ENCODE measurements around the gene RAB11FIP3.
"Not testable (repeated sequence)": the region's sequence is repeated elsewhere in the genome, so short reads cannot be mapped to it uniquely, and the experiment has no call there.

RAB11FIP3 gene, protein sequence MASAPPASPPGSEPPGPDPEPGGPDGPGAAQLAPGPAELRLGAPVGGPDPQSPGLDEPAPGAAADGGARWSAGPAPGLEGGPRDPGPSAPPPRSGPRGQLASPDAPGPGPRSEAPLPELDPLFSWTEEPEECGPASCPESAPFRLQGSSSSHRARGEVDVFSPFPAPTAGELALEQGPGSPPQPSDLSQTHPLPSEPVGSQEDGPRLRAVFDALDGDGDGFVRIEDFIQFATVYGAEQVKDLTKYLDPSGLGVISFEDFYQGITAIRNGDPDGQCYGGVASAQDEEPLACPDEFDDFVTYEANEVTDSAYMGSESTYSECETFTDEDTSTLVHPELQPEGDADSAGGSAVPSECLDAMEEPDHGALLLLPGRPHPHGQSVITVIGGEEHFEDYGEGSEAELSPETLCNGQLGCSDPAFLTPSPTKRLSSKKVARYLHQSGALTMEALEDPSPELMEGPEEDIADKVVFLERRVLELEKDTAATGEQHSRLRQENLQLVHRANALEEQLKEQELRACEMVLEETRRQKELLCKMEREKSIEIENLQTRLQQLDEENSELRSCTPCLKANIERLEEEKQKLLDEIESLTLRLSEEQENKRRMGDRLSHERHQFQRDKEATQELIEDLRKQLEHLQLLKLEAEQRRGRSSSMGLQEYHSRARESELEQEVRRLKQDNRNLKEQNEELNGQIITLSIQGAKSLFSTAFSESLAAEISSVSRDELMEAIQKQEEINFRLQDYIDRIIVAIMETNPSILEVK

GRCh38 chr16:425082-425718 is at the start of gene RAB11FIP3:
TSS of gene RAB11FIP3 (plus strand) at chr16:425649. CDS start at chr16:426007, 358 bp downstream.
- DNase-seq (ENCODE audit: extremely low read depth in 1 of 2, low read depth in 1 of 2), result peak; percentile 57 to 78

- DNase-seq (ENCODE audit: extremely low read depth in 1 of 2, low read depth in 1 of 2), result no peak
These were observed 49.3 kb upstream of the RAB11FIP3 start for GRCh38 chr16:375927-376816.

DNA sequence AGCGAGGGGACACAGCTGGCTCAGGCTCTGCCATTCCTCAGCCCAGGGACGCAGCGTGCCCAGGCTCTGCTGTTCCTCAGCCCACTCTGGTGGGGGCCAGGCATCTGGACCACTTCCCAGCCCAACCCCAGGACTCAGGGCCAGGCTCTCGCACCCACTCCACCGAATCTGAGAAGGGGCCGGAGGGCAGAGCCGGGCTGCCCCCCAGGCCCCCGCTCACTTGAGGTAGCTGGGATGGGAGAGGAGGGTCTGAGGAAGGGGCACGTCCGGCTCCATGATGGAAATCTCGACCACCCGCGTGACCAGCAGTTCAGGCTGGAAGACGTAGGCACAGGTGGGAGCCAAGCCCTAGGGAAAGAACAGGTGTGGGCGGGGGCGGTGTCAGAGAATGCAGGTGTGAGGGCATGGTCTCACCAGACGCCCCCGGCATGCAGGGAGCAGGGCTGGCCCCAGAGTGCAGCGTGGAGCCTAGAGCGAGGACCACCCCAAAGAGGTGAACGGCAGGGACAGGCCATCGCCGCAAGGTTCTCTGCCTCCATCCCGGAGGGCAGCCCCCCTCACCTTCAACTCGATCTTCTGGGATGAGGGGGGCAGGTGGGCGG is 48.5 kb upstream of the RAB11FIP3 start:
- no peak for DNase-seq (ENCODE audit: extremely low read depth in 1 of 2, low read depth in 1 of 2)

- DNase-seq (ENCODE audit: extremely low read depth in 1 of 2, low read depth in 1 of 2), result no peak
These were observed 48.0 kb upstream of the RAB11FIP3 start for GRCh38 chr16:377419-377951.

DNA sequence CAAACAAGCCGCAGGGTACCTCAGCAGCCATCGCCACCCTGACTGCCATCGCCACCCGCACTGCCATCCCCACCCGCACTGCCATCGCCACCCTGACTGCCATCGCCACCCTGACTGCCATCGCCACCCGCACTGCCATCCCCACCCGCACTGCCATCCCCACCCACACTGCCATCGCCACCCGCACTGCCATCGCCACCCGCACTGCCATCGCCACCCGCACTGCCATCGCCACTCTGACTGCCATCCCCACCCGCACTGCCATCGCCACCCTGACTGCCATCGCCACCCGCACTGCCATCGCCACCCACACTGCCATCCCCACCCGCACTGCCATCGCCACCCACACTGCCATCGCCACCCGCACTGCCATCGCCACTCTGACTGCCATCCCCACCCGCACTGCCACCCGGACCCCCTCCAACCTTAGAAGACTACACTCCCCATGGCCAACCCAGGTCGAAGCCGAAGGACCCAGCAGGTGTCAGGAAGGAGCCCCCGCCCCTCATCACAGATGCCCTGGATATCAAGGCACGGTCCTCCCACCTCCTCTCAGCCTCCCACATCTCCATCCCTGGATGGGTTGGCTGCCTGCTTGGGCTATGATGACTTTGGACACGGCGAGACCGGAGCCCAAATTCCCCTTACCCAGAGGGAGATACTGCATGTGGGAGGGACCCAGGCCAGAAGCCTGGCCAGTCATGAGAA is 47.2 kb upstream of the RAB11FIP3 start:
- DNase-seq (ENCODE audit: extremely low read depth in 1 of 2, low read depth in 1 of 2), result not testable (repeated sequence)

DNA sequence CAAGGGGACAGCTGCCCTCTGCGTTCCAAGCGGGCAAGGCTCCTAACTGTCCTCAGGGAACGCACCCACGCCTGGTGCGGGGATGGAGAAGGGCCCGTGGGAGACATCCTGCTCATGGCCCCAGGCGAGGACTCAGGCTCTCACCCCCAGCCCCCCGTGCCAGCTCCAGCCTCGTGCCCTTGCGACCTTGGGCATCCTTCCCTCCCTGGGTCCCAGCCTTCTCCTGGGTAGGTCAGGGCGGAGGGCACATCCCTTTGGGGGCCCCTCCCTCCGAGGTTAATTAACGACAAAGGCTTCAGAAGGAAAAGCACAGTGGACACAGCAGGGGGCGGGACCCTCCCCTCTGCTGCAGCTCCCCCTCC is 46.6 kb upstream of the RAB11FIP3 start:
- no peak for DNase-seq (ENCODE audit: extremely low read depth in 1 of 2, low read depth in 1 of 2)

- DNase-seq (ENCODE audit: extremely low read depth in 1 of 2, low read depth in 1 of 2), result no peak
These were observed 46.1 kb upstream of the RAB11FIP3 start for GRCh38 chr16:379183-379960.

- DNase-seq (ENCODE audit: extremely low read depth in 1 of 2, low read depth in 1 of 2), result no peak
These were observed 45.3 kb upstream of the RAB11FIP3 start for GRCh38 chr16:379961-380761.

- DNase-seq (ENCODE audit: extremely low read depth in 1 of 2, low read depth in 1 of 2), result no peak
These were observed 44.8 kb upstream of the RAB11FIP3 start for GRCh38 chr16:380762-381011.

- no peak for DNase-seq (ENCODE audit: extremely low read depth in 1 of 2, low read depth in 1 of 2)
These were observed 44.2 kb upstream of the RAB11FIP3 start for GRCh38 chr16:381012-381788.

DNA sequence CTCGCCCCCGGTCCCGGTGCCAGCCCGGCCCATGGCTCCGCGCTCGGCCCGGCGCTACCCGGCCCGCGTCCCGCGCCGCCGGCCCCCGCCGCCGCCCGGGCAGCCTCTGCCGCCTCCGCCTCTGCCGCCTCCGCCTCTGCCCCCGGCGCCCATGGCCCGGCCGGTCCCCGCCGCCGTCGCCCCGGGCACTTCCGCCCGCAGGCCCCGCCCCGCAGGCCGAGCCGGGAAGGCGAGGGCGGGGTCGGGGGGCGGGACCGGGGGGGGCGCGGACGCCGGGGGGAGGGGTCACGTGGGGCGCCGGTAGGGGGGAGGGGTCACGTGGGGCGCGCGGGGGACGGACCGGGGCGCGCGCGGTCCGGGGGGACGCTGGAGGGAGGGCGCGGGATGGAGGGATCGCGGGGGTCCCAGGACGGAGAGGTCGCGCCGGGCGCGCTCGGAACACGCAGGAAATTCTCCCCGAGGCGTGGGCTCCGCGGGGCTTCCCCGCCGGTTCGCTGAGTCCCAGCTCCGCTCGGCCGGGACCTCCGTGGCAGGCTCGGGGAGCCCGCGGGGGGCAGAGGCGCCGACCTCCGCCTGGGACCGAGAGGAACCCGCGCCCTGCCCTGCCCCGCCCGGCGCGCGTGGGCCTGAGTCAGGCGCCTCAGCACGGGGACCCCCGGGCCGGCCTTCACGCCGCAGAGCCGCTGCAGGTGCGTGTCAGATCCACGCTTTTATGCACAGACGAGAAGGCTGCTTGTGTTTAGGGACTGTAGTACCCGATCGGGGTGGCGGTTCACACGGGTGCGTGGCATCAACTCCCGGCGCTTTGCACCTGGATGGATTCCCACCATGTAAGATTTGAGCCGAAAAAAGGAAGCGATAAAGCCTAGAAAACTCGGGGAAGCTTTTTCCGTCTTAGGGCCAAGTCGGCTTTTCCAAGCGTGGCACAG is 43.4 kb upstream of the RAB11FIP3 start, which contains the start of gene PGAP6:
Gene PGAP6, minus strand, starts transcription at position 190 of the 929 bp plus-strand sequence. Its CDS starts 157 bp downstream, at position 33.
- peak in 1 of 2 donors; percentile 73 for DNase-seq (ENCODE audit: extremely low read depth in 1 of 2, low read depth in 1 of 2)

DNA sequence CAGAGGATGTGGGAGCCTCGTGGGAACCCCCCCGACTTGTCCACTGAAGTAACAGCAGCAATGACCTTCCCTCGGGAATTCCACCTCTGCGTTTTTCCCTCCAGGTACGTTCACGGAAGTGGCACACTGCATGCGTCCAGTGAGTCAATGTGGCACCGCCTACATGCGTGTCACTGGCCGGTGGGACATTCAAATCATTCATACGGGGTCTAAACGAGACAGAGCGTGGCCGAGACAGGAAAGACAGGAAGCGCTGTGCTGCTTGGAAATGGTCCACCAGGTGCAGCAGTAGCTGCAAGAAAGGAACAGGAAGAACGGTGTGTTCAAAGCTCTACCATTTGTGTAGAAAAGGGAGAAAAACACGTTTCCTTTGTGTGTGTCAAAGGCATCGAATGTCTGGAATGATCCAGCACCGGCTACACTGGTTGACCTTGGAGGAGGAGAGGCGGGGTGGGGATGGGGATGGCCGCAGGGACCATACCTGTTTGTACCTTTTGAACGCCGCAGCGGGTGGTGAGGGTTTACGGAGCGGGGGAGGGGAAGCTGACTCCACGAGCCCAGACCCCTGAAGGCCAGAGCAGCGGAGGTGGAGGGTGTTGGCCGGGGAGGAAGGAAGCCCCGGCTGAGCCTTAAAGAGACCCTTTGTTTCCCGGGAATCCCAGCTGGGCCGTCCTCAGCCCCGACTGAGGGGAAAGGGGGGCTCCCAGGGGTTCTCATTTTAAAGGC is 42.0 kb upstream of the RAB11FIP3 start:
- DNase-seq (ENCODE audit: extremely low read depth in 1 of 2, low read depth in 1 of 2), result no peak

DNA sequence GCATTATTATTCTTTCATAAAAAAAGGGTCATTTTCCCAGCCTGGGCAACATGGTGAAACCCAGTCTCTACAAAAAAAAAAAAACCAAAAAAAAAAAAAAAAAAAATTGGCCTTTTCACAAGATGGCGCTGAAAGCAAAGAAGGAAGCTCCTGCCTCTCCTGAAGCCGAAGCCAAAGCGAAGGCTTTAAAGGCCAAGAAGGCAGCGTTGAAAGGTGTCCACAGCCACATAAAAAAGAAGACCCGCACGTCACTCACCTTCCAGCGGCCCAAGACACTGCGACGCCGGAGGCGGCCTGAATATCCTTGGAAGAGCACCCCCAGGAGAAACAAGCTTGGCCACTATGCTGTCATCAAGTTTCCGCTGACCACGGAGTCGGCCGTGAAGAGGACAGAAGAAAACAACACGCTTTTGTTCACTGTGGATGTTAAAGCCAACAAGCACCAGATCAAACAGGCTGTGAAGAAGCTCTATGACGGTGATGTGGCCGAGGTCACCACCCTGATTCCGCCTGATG is 38.8 kb upstream of the RAB11FIP3 start:
- no peak for DNase-seq (ENCODE audit: extremely low read depth in 1 of 2, low read depth in 1 of 2)

- DNase-seq (ENCODE audit: extremely low read depth in 1 of 2, low read depth in 1 of 2), result not testable (repeated sequence)
These were observed 37.4 kb upstream of the RAB11FIP3 start for GRCh38 chr16:387761-388666.

Data from activated CD8-positive, alpha-beta memory T cell treated with anti-CD3 and anti-CD28 coated beads for 1 hour (primary cell).